Measurements from ENCODE around the gene MAN1A1.

Gene MAN1A1

GRCh38 chr6:119234457-119234856, 115.1 kb downstream of the MAN1A1 start:
- no peak for DNase-seq (ENCODE audit: low read depth in 2 of 2)

DNA sequence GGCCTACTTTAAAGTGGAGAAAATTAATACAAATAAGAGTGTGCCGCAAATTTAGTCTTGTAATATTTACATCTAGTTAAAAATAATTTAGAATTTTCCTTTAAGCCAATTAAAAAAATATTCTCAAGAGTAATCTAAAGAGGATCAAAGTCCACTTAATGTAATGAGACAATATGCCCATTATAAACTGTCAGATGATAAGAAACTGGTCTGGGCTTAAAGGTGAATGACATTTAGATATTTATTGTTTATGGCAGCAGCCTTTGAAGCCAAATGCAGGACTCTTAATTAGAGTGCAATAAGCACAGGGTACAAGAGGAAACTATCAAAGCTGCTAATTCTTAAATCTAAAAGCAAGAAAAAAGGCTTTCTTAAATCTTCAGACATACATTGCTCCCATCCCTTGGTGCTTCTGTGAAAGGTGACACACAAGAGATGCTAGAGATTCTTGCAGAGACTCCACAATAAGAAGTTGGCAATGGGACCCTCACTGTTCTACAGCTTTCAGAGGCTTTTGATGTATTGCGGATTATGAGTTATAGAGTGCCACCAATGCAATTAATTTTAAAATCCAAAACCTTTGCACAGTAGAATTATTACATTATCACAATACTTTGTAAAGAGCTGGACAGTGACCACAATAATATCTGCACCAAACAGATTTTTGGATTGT, 116.1 kb downstream of the MAN1A1 start:
- no peak for DNase-seq (ENCODE audit: low read depth in 2 of 2)

DNA sequence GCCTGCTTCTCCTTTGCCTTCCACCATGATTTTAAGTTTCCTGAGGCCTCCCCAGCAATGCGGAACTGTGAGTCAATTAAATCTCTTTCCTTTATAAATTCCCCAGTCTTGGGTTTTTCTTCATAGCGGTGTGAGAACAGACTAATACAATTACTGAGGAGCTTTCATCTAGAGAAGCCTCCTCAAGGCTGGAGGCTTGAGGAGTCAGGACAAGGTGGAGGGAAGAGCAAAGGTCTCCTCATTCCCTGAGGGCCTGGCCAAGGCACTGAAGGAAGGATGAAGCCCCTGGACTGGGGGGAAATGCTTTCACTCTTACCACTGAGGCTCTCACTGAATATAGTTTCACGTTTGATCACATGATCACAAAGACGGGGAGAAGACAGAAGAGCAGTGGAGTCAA, 118.2 kb downstream of the MAN1A1 start:
- no peak for DNase-seq (ENCODE audit: low read depth in 2 of 2)

DNA sequence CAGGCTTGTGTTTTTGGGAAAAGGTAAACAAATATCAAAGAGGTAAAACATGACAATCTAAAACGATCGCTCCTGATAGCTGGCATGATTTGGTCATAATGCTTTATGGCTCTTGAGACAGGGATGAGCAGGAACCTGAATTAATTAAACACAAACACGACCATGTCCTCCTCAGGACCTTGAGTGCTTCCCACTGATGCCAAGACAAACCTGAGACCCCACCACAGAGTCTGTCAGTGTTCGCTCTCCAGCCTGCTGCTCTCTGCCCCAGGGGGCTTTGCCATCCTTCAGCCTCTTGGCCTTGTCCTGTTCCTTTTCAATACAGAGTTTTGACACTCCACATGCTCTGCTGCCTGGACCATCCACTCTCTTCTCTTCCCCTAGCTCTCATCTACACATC, 119.4 kb downstream of the MAN1A1 start:
- DNase-seq (ENCODE audit: low read depth in 2 of 2) = no peak

GRCh38 chr6:119227377-119227776, 122.2 kb downstream of the MAN1A1 start:
- DNase-seq (ENCODE audit: low read depth in 2 of 2) = no peak

GRCh38 chr6:119226089-119226488, 123.5 kb downstream of the MAN1A1 start:
- no peak for DNase-seq (ENCODE audit: low read depth in 2 of 2)

DNA sequence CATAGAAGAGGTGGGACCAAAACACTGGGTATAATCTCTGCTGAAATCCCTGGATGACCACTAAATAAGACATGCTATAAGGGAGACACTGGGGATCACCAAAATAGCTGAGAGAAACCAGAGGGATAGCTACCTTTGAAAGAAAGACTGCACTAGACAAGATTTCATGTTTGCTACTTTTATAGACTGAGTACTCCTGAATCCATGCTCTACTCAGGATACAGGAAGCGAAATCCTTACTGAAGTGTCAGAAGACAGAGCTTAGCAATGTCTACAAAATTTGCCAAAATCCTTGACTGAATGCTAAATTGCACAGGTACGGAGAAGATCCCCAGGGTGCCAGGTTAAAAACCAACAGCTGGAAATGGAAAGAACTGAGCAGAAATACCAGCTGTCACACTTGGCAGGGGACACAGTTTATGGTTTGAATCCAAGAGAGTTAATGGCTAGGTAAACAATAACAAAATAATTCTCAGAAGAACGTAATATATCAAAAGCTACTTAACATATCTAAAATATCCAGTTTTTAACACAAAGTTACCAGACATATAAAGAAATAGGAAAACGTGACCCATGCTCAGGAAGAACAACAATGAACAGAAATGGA, 125.4 kb downstream of the MAN1A1 start:
- DNase-seq (ENCODE audit: low read depth in 2 of 2) = no peak

DNA sequence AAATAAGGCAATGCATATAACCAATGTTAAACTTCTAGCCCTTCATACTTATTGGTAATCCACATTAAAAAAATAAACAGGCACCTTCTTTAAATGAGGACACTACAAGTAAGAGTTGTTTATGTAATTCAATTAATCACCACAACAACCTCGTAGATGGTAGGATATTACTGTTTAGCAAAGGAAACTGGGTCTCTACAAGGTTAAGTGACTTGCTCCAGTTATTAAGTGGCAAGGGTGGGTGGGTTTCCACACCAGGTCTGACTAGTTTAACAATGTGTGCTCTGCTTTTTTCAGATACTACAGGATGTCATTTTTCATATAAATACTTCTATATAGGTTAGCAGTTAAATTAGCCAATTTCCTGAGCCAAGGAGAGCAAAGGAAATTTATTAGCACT, 129.1 kb downstream of the MAN1A1 start:
- no peak for DNase-seq (ENCODE audit: low read depth in 2 of 2)

- no peak for DNase-seq (ENCODE audit: low read depth in 2 of 2)
These were observed 131.0 kb downstream of the MAN1A1 start for GRCh38 chr6:119218548-119218947.

DNA sequence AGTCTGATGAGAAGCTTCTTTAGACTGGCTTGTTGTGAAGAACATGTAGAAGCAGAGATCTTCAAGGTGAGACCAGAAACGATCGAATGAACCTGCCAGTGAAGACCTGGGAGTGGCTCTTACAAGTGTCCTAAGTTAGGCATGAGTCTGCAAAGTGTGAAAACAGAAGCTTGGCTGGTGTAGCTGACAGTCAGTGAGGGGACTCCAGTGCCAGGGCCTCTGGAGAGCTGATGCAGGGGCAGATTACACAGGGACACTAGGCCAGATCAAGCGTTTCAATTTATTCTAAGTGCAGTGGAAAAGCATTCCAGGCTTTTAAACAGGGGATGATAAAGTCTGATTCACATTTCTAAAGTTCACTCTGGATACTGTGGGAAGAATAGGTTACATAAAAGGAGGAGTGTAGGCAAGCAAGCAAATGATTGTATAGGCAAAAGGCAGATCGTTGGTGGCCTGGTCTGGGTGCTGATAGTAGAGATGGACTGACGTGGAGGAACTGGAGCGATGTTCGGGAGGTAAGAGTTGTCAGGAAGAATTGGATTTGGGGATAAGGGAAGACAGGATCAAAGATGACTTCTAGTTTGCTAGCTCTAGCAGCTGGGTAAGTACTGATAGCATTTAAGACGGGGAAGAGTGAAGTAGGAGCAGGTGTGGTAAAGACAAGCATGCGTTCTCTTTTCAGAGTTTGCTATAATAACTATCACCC, 133.5 kb downstream of the MAN1A1 start:
- DNase-seq (ENCODE audit: low read depth in 2 of 2) = no peak

- no peak for DNase-seq (ENCODE audit: low read depth in 2 of 2)
These were observed 134.3 kb downstream of the MAN1A1 start for GRCh38 chr6:119215309-119215708.

DNA sequence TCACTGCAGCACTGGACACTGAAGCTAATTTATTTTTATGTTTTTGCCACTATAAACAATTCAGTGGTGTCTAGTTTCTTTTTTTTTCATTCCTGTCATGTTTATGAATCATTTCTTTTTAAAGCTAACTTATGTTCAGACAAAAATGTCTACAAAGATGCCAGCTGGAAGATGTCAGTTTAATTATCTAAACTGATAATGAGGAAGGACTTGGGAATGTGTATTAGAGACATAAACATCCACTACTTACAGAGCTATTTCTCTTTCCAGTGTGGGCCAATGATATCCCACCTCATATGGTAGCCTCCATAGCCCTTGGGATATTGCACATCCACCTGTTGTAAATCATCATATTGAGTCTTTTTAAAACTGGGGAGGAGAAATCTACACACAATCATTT, 139.0 kb downstream of the MAN1A1 start:
- no peak for DNase-seq (ENCODE audit: low read depth in 2 of 2)

DNA sequence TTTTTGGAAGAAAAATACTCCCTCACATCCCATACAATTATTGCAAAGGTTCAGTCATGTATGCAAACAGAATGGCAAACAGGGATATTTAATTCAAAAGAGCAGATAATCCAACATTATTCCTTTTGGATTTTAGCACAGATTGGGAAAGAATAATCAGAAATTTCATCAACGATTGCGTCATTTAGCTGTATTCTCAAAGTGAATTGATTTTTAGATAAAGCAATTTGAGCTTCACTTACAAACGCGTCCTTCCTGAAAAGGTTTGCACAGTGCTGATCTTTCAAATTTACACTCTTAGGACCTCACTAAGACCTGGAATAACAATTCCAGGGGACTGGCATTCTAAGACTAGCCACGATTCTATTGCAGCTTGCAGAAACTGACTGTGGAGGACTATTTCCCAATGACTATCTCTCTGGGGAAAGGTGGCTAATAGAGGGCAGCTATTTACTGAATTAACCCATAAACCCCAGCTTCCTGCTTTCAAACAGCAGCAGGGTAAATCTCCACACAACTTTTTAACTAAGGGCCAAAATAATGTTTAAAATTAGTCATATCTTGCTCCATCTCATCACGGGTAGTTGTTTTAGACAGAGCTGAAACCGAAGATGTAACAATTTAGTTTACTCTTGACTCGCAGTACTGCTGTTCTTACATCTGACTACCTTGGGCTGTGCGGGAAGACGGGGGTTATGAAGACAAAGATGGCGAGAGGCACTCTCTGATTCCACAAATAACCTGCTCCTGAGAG, 139.9 kb downstream of the MAN1A1 start:
- no peak for DNase-seq (ENCODE audit: low read depth in 2 of 2)

DNA sequence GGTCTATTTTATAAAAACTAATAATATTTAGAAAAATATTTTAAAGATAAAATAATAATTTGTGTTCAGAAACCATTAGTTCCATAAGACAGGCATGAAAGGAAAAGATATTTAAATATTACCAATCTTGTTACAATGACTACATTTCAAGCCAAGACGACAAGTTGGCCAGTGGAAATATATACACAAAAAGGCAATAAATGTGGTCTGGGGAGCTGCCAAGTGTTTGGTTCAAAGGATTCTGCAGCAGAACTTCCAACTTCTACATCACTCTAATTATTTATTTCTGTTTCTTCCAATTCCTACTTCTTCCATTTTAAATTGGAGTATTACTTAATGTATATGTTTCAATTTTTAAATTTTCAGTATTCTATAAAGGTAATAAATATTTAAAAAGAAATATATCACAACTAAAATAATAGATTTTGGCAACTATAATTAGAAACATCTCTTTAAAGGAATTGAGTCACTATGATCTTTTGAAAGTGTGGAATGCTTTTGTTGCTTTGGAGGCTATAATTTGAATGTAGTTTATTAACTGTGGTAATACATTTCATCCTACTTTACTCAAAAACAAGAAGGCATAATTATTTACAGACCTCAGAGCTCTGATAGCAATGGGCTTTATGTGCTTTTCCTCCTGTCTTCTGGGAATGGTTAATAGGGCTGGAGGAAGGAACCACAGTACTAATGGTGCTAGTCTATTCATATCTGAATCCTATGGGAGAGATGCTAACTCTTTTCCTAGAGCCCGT, 141.4 kb downstream of the MAN1A1 start:
- no peak for DNase-seq (ENCODE audit: low read depth in 2 of 2)

DNA sequence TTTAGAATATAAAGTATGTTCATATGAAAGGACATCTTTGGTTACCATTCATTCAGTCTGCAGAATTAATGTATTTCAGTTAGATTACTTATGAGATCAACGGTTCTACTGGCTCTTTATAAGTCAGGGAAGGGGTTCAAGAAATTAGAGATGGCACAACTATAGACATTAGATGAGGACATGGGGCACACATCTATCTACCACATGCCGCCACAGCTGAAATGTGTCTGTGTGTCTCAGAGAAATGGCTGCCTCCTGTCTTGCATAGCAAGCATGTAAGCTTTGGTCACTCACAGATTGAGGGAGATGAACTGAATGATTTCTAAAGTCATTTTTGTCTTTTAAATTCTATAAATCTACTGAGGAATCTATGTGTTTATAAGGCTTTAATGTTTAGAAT, 142.2 kb downstream of the MAN1A1 start:
- DNase-seq (ENCODE audit: low read depth in 2 of 2) = no peak

DNA sequence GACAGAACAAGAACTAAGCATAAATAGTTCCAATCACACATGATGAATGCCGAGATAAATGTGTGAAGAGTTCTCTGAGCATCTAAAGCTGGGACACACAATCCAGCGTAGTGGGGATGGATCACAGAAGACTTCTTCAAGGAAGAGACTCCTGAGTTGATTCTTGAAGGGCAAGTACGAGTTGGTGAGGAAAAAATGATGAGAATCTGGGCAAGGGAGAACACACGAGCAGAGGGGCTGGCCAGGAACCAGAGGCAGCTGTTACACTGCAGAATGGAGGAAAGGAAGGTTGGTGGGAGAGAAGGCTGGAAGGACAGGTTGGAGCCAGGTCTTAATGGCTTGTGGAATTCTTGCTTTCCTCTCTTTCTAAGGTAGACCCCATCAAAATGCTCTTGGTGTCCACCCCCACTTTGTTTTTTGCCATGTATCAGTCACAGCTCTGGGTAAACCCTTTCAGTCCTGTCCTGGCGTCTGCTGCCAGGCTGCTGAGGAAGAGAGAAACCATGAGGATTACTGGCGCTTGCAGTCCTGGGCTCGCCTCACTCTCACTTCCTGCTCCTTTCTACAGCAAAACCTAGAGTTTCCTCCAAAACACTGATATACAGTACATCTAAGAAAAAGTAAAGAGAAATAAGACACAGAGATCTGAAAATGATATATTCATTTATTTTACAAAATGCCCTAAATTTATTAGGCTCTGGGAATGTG, 143.5 kb downstream of the MAN1A1 start:
- DNase-seq (ENCODE audit: low read depth in 2 of 2) = no peak

GRCh38 chr6:119204719-119205118, 144.8 kb downstream of the MAN1A1 start:
- DNase-seq (ENCODE audit: low read depth in 2 of 2) = no peak

DNA sequence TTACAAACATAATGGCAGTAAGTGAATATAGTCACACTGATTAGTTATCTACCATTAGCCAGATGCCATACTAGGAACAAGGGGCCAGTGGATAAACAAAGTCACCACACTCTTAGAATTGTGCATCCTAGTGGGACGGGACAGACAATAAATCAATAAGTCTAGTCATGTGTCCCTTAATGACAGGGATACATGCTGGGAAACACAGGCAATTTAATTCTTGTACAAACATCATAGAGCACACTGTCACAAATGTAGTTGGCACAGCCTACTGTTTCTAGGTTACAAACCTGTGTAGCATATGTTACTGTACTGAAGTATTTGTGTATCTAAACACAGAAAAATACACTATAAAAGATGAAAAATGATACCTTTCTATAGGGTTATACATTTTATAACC, 148.1 kb downstream of the MAN1A1 start:
- DNase-seq (ENCODE audit: low read depth in 2 of 2) = no peak

DNA sequence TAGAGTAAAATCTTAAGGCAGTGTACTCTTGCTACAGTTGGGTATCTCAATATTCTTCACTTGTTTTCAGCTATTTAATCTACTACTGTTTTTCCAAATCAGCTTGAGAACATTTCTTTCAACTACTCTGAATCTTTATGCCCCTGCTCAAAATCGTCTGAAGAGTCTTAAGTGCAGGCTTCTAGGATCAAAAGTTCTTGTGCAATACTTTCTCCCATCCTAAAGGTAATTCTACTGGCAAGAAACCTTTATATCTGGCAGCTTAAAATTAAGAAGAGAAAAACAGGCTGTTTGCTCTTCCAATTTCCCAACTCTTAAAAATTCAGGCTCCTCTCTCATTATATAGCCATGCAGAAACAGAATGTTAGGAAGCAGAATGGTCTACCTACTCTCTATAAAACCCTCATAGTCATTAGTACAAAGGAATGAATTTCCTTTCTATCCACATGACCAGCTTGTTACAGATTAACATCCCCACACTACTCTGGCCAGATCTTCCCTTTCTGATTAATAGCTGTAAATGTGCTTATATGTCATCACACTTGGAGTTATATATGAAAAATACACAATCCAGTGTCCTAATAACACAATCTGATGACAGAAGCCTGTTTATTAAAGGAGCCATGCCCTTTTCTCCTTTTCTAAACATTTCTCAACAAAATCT, 148.9 kb downstream of the MAN1A1 start:
- no peak for DNase-seq (ENCODE audit: low read depth in 2 of 2)

DNA sequence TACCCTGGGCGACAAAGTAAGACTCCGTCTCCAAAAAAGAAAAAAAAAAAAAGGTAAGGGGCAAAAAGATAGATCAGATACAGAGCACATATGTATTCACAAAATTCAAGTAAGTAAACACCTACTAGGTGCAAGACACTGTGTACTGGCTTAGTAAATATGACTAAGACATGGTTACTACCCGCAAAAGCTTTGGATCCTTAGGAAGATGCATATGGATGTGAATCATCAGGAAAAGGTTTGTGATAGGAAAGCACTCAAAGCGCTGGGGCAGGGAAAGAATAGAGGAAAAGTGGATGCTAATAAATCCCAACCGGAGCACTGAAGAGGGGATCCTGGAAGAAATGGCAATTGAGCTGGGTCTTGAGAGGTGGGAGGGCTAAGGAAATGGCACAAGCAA, 152.3 kb downstream of the MAN1A1 start:
- DNase-seq (ENCODE audit: low read depth in 2 of 2) = no peak

DNA sequence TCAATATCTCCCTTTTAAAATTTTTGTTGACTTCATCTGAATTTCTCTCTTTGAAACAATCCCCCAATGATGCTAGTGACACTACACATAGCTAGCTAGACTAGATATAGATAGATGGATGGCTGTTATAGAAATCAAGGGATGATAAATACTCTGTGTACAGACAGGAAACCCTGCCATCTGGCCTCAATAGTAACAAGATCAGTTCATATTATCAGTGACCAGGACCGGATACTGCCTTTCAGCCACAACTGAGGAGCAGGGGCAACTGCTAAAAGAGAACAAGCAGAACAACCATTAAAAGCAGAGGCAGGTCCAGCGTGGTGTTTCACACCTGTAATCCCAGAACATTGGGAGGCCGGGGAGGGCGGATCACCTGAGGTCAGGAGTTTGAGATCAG, 152.8 kb downstream of the MAN1A1 start:
- no peak for DNase-seq (ENCODE audit: low read depth in 2 of 2)

Data from stimulated activated CD8-positive, alpha-beta memory T cell treated with anti-CD3 and anti-CD28 coated beads, Interleukin-15, amount 100 ng/mL, for 48 hours (primary cell).